GM23338 (cell line): Measurements from ENCODE around the gene KLK6. TPM values are rescaled to one million over a fixed set of nuclear protein-coding genes. Genes with fewer than 3 reads are reported as not detected.
A peak's percentile ranks its signal among the peaks of the same experiment; 100 is the strongest.

Source experiments
- ATAC-seq: fragments of 200-7000 bp; cut with Tn5 transposase; 3 replicates; pipeline ENCODE4 v1.9.1; 2020
- DNase-seq: peaks from one replicate; pipeline ENCODE4 v3.0.0-alpha.2; 2015; ENCODE audit warnings: low spot score
- H2AFZ ChIP-seq: fragments of 200-600 bp; sonication (generic); 2 replicates; pipeline ENCODE4 v1.8.0; 2016; ENCODE audit warnings: antibody characterized with exemption, mild to moderate bottlenecking, moderate library complexity
- H3F3A ChIP-seq: fragments of 200-600 bp; sonication (generic); replicated peaks from 2 replicates; pipeline ENCODE4 v1.8.0; 2017; ENCODE audit warnings: antibody characterized with exemption, mixed run types, low read depth
- H3K27ac ChIP-seq: fragments of 200-600 bp; sonication (generic); 2 replicates; pipeline ENCODE4 v1.6.1; 2016; ENCODE audit warnings: low read depth
- H3K27me3 ChIP-seq: fragments of 200-600 bp; sonication (generic); 2 replicates; pipeline ENCODE4 v1.8.0; 2016; ENCODE audit warnings: mild to moderate bottlenecking, mixed run types, moderate library complexity; ENCODE audit not compliant: insufficient read depth
- H3K36me3 ChIP-seq: fragments of 200-600 bp; sonication (generic); 2 replicates; pipeline ENCODE4 v1.8.0; 2016; ENCODE audit warnings: mild to moderate bottlenecking; ENCODE audit not compliant: insufficient read depth
- H3K4me1 ChIP-seq: fragments of 200-600 bp; sonication (generic); 2 replicates; pipeline ENCODE4 v1.8.0; 2016; ENCODE audit warnings: mild to moderate bottlenecking, moderate library complexity; ENCODE audit not compliant: insufficient read depth
- H3K4me2 ChIP-seq: fragments of 200-600 bp; sonication (generic); 2 replicates; pipeline ENCODE4 v1.7.1; 2017; ENCODE audit warnings: mixed run types
- H3K4me3 ChIP-seq: fragments of 200-600 bp; sonication (generic); 2 replicates; pipeline ENCODE4 v1.6.1; 2016; ENCODE audit warnings: mixed run types
- H3K79me2 ChIP-seq: fragments of 200-600 bp; sonication (generic); replicated peaks from 2 replicates; pipeline ENCODE4 v1.8.0; 2017; ENCODE audit warnings: mild to moderate bottlenecking; ENCODE audit not compliant: insufficient read depth
- H3K9me2 ChIP-seq: fragments of 200-600 bp; sonication (generic); 2 replicates; pipeline ENCODE4 v1.8.0; 2017; ENCODE audit not compliant: insufficient read depth
- H4K20me1 ChIP-seq: fragments of 200-600 bp; sonication (generic); replicated peaks from 2 replicates; pipeline ENCODE4 v1.8.0; 2017; ENCODE audit warnings: mild to moderate bottlenecking; ENCODE audit not compliant: insufficient read depth
- H3K27ac Mint-ChIP-seq: 2 replicates; pipeline ENCODE4 v1.8.0; 2020; ENCODE audit warnings: inconsistent platforms, mild to moderate bottlenecking, moderate library complexity, mixed read lengths
- H3K27me3 Mint-ChIP-seq: 3 replicates; pipeline ENCODE4 v1.8.0; 2022; ENCODE audit warnings: low read depth, mild to moderate bottlenecking, moderate library complexity, mixed read lengths, inconsistent platforms; ENCODE audit not compliant: insufficient read depth, poor library complexity
- H3K36me3 Mint-ChIP-seq: 3 replicates; pipeline ENCODE4 v1.8.0; 2021; ENCODE audit warnings: low read depth, mild to moderate bottlenecking, inconsistent platforms, moderate library complexity, mixed read lengths
- H3K4me1 Mint-ChIP-seq: 3 replicates; pipeline ENCODE4 v1.8.0; 2020; ENCODE audit warnings: mild to moderate bottlenecking, inconsistent platforms, mixed read lengths
- H3K4me3 Mint-ChIP-seq: 3 replicates; pipeline ENCODE4 v1.8.0; 2021; ENCODE audit warnings: moderate library complexity, mild to moderate bottlenecking, inconsistent platforms, mixed read lengths
- H3K9me3 Mint-ChIP-seq: 3 replicates; pipeline ENCODE4 v1.8.0; 2020; ENCODE audit warnings: moderate library complexity, mild to moderate bottlenecking, inconsistent platforms, mixed read lengths
- EZH2 ChIP-seq: fragments of 200-600 bp; sonication (generic); IDR thresholded peaks from one replicate; pipeline ENCODE4 v1.8.0; 2017; ENCODE audit warnings: antibody characterized with exemption, mild to moderate bottlenecking, low read depth; ENCODE audit not compliant: unreplicated experiment
- JUNB ChIP-seq: IDR thresholded peaks from one replicate; pipeline ENCODE4 v1.6.1; 2016; ENCODE audit warnings: antibody characterized with exemption; ENCODE audit not compliant: unreplicated experiment
- POLR2AphosphoS5 ChIP-seq: IDR thresholded peaks from 2 replicates; pipeline ENCODE4 v1.6.1; 2016; ENCODE audit warnings: antibody characterized with exemption, low read depth
- STAT1 ChIP-seq: IDR thresholded peaks from one replicate; pipeline ENCODE4 v1.6.1; 2016; ENCODE audit warnings: antibody characterized with exemption; ENCODE audit not compliant: unreplicated experiment
- polyA plus RNA-seq: library from polyadenylated mRNA; unstranded; fragments of >200 nt; fragmentation: Nextera tagmentation; extraction: Ambion mirVana; gene quantifications from 2 replicates; pipeline ENCODE4 v1.2.1, GENCODE V29; 2016
- total RNA-seq: library from RNA; depleted of rRNA; stranded (reverse); fragments of >200 nt; shearing (Covaris generic); gene quantifications from 2 replicates; pipeline ENCODE4 v1.2.3, GENCODE V29; 2014
- TF ChIP-seq, protein P1 (sequence below), 2 experiments: fragments of 200-600 bp in 1 of 2; sonication (generic) in 1 of 2; conservative IDR thresholded peaks; 2 replicates each; pipeline versions ENCODE4 v1.5.1 to v1.6.1; 2016 to 2017; ENCODE audit warnings: antibody characterized with exemption in 2 of 2, low read depth in 2 of 2, mild to moderate bottlenecking in 2 of 2, moderate library complexity in 1 of 2
- TF ChIP-seq, protein P2 (sequence below): IDR thresholded peaks from 2 replicates; pipeline ENCODE4 v1.6.1; 2016; ENCODE audit warnings: antibody characterized with exemption

Gene KLK6
- total and polyA plus RNA-seq, 2 experiments from 2014 or later, result 0.47 to 0.56 TPM

DNA sequence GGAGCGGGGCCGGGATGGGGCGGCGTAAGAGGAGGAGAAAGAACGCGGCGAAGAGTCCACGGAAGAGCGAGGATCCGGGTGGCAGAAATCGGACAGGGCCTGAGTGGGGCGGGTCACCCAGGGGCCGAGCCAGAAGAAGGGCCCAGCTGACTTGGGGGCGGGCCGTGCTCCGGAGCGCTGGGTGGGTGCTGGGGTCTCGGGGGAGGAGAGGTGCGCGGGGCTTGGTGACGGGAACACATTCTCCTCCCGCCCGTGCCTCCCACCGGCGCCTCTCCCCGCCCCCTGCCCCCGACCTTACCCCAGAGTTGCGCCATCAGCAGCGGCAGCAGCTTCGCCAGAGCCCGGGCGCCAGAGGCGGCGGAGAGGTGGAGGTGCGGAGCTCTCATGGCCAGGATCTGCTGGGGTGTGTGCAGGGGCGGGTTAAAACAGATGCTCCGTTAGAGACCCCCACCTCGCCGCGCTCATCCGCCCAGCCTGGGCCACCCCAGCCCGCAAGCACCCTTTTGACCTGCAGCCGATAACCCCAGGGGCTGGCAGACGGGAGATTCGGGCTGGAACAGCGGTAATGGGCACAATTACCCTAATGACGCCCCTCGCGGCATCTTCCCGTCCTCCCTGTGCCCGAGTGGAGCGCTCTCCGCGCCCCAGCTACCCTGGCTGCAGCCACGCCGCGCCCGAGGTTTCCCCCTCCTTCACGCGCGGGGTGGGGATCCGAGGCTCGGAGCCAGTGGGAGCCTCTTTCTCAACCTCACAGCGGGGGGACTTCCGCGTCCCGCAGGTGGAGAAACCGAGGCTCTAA, 49.6 kb upstream of the KLK6 start:
- H3K27me3 ChIP-seq, result peaks cover 32% of the 10 kb centered on the region
- Mint-ChIP-seq H3K27me3 (peaks cover 35% of the 10 kb centered on the region), H3K4me3 (peak overlapping the region; percentile 86), H3K9me3 (peaks cover 10% of the 10 kb centered on the region), H3K27ac (no peak overlapping the region), H3K4me1 (peaks cover 15% of the 10 kb centered on the region), H3K36me3 (peaks cover 3% of the 10 kb centered on the region; the same call in 1 of the 3 replicates)
- H2AFZ ChIP-seq, result peak overlapping the region; percentile 85
- H3F3A ChIP-seq, result no peaks in the 10 kb centered on the region
- H3K27ac ChIP-seq, result no peak overlapping the region
- H3K4me1 ChIP-seq, result peaks cover 5% of the 10 kb centered on the region; the same call in 1 of the 2 replicates
- TF ChIP-seq, protein P1, sequence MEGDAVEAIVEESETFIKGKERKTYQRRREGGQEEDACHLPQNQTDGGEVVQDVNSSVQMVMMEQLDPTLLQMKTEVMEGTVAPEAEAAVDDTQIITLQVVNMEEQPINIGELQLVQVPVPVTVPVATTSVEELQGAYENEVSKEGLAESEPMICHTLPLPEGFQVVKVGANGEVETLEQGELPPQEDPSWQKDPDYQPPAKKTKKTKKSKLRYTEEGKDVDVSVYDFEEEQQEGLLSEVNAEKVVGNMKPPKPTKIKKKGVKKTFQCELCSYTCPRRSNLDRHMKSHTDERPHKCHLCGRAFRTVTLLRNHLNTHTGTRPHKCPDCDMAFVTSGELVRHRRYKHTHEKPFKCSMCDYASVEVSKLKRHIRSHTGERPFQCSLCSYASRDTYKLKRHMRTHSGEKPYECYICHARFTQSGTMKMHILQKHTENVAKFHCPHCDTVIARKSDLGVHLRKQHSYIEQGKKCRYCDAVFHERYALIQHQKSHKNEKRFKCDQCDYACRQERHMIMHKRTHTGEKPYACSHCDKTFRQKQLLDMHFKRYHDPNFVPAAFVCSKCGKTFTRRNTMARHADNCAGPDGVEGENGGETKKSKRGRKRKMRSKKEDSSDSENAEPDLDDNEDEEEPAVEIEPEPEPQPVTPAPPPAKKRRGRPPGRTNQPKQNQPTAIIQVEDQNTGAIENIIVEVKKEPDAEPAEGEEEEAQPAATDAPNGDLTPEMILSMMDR (conservative IDR thresholded peaks at IDR 0.05; ENCODE audit: low read depth in 2 of 2), result no peak
- TF ChIP-seq STAT1 (no peak), POLR2AphosphoS5 (no peak), EZH2 (peak; percentile 36)
- TF ChIP-seq, protein P2, sequence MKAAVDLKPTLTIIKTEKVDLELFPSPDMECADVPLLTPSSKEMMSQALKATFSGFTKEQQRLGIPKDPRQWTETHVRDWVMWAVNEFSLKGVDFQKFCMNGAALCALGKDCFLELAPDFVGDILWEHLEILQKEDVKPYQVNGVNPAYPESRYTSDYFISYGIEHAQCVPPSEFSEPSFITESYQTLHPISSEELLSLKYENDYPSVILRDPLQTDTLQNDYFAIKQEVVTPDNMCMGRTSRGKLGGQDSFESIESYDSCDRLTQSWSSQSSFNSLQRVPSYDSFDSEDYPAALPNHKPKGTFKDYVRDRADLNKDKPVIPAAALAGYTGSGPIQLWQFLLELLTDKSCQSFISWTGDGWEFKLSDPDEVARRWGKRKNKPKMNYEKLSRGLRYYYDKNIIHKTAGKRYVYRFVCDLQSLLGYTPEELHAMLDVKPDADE, result no peak
- ATAC-seq (peak; percentile 39), DNase-seq (peak; percentile 73)
- no peaks in the 10 kb centered on the region for H3K79me2 ChIP-seq
- H4K20me1 ChIP-seq, result no peaks in the 10 kb centered on the region
- H3K36me3 ChIP-seq, result no peaks in the 10 kb centered on the region
- peak overlapping the region; percentile 65 for H3K4me3 ChIP-seq
- H3K9me2 ChIP-seq, result no peaks in the 10 kb centered on the region
- H3K4me2 ChIP-seq, result peak overlapping the region; percentile 88

GRCh38 chr19:51016798-51017683, 47.6 kb upstream of the KLK6 start:
- H3F3A ChIP-seq, result no peaks in the 10 kb centered on the region
- peak overlapping the region; percentile 96 for H2AFZ ChIP-seq
- peaks cover 32% of the 10 kb centered on the region for H3K27me3 ChIP-seq
- Mint-ChIP-seq H3K27ac (no peak overlapping the region), H3K36me3 (peaks cover 3% of the 10 kb centered on the region; the same call in 1 of the 3 replicates), H3K9me3 (peaks cover 10% of the 10 kb centered on the region), H3K27me3 (peaks cover 32% of the 10 kb centered on the region), H3K4me1 (peaks cover 11% of the 10 kb centered on the region), H3K4me3 (peak overlapping the region; percentile 86)
- ATAC-seq (peak; percentile 70), DNase-seq (peak; percentile 94)
- H3K36me3 ChIP-seq, result no peaks in the 10 kb centered on the region
- no peak overlapping the region for H3K27ac ChIP-seq
- H4K20me1 ChIP-seq, result no peaks in the 10 kb centered on the region
- no peaks in the 10 kb centered on the region for H3K79me2 ChIP-seq
- H3K4me2 ChIP-seq, result peak overlapping the region; percentile 86
- H3K4me1 ChIP-seq, result peaks cover 5% of the 10 kb centered on the region; the same call in 1 of the 2 replicates
- H3K9me2 ChIP-seq, result no peaks in the 10 kb centered on the region
- peak overlapping the region; percentile 93 for H3K4me3 ChIP-seq
- no peak for TF ChIP-seq JUNB
- TF ChIP-seq, protein P1 (conservative IDR thresholded peaks at IDR 0.05; ENCODE audit: low read depth in 2 of 2), result peak; percentile 87 to 96
- peak; percentile 34 for TF ChIP-seq EZH2
- peak; percentile 44; the same call in 1 of the 2 replicates for TF ChIP-seq POLR2AphosphoS5
- TF ChIP-seq, protein P2, result peak; percentile 32; the same call in 1 of the 2 replicates
